Uterus (tissue), 2 donors: ENCODE measurements around the gene KRT74.

Experiments used
- POLR2A ChIP-seq, 2 donors: fragments of 450-650 bp; IDR thresholded peaks; one replicate each; pipeline ENCODE4 v1.6.1; 2016; ENCODE audit warnings: antibody characterized with exemption in 2 of 2, mild to moderate bottlenecking in 1 of 2, moderate library complexity in 1 of 2
- TF ChIP-seq, protein P1 (sequence below), 4 experiments: fragments of 200-600 bp in 2 of 4; fragments of 450-650 bp in 2 of 4; sonication (generic) in 2 of 4; IDR thresholded peaks; one replicate each; pipeline ENCODE4 v1.5.1; 2016 to 2019; ENCODE audit warnings: antibody characterized with exemption in 4 of 4, mild to moderate bottlenecking in 2 of 4, moderate library complexity in 1 of 4

DNA sequence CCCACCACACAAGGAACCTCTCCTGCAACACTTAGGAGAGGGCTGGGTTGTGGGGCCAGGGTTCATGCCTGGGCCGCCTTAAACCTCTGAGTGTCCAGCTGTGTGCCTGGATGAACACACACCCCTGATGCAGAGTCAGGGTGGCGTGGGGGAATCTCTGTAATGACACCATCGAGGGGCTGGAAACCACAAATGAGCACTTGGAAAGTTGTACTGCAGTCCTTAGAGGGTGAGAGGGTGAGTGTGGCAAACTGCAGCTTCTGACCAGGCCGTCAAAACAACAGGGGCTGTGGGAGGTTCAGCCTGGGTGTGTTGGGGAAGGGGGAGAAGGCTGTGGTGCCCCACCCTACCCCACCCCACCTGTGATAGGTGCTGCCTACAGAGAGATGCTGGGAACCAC lies 41.0 kb downstream of the KRT74 start:
- TF ChIP-seq, protein P1, sequence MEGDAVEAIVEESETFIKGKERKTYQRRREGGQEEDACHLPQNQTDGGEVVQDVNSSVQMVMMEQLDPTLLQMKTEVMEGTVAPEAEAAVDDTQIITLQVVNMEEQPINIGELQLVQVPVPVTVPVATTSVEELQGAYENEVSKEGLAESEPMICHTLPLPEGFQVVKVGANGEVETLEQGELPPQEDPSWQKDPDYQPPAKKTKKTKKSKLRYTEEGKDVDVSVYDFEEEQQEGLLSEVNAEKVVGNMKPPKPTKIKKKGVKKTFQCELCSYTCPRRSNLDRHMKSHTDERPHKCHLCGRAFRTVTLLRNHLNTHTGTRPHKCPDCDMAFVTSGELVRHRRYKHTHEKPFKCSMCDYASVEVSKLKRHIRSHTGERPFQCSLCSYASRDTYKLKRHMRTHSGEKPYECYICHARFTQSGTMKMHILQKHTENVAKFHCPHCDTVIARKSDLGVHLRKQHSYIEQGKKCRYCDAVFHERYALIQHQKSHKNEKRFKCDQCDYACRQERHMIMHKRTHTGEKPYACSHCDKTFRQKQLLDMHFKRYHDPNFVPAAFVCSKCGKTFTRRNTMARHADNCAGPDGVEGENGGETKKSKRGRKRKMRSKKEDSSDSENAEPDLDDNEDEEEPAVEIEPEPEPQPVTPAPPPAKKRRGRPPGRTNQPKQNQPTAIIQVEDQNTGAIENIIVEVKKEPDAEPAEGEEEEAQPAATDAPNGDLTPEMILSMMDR (IDR thresholded peaks at IDR 0.05): no peak
- no peak for TF ChIP-seq POLR2A (IDR thresholded peaks at IDR 0.05)
